PC-9 (cell line): ENCODE measurements around the gene CPXM2.

Experiments used
- CTCF ChIP-seq: fragments of 200-600 bp; sonication (generic); conservative IDR thresholded peaks from 2 replicates; pipeline ENCODE4 v1.6.1; 2017; ENCODE audit warnings: mixed run types, antibody characterized with exemption, mild to moderate bottlenecking, moderate library complexity
- EZH2 ChIP-seq: fragments of 200-600 bp; sonication (generic); IDR thresholded peaks from 2 replicates; pipeline ENCODE4 v1.8.0; 2017; ENCODE audit warnings: antibody characterized with exemption, low read depth

GRCh38 chr10:123906296-123906695 lies 14.7 kb upstream of the CPXM2 start:
- no peak for TF ChIP-seq EZH2
- no peak for TF ChIP-seq CTCF
